D721Med (cell line): ENCODE results near the gene MYO15B.

Source experiments
- DNase-seq: peaks from one replicate; pipeline ENCODE4 v3.0.0; 2011; ENCODE audit warnings: low spot score; ENCODE audit not compliant: insufficient read length
- FAIRE-seq: peaks from 2 replicates; lab custom pipeline; 2011; peaks lifted over from hg19 to GRCh38; lab: Jason Lieb, UNC
- CTCF ChIP-seq: IDR thresholded peaks from 2 replicates; pipeline ENCODE4 v1.5.1; 2012; ENCODE audit warnings: mild to moderate bottlenecking, control low read depth; ENCODE audit not compliant: insufficient read depth; ENCODE audit errors: missing control alignments

MYO15B gene

GRCh38 chr17:75654176-75654575 lies 66.6 kb downstream of the MYO15B start:
- no peak for FAIRE-seq
- no peak for TF ChIP-seq CTCF

GRCh38 chr17:75658237-75658636 lies 70.6 kb downstream of the MYO15B start:
- DNase-seq = no peak
- no peak for FAIRE-seq
- TF ChIP-seq CTCF = no peak

More at GRCh38 chr17:75654176-75654575, 66.6 kb downstream of the MYO15B start:
- no peak for DNase-seq

GRCh38 chr17:75661531-75661930 lies 73.9 kb downstream of the MYO15B start:
- FAIRE-seq (no peak), DNase-seq (no peak)
- TF ChIP-seq CTCF = no peak

DNA sequence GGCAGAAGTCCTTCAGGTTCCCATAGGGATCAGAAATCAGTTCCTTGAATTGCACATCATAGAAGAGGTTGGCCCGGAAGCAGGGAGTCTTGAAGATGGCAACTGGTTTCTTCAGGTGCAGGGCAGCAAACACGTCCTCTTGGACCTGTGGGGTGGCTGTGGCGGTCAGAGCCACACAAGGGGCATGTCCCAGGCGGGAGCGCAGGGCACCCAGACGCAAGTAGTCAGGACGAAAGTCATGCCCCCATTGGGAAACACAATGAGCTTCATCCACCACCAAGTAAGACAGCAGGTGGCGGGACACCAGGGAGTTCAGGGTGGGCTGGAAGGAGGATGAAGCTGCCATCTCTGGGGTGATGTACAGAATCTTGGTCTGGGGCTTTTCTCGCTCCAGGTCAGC lies 74.9 kb downstream of the MYO15B start:
- DNase-seq = no peak
- no peak for TF ChIP-seq CTCF
- FAIRE-seq = no peak

GRCh38 chr17:75664099-75664549 lies 76.5 kb downstream of the MYO15B start:
- DNase-seq (no peak), FAIRE-seq (no peak)
- TF ChIP-seq CTCF = no peak

- DNase-seq (no peak), FAIRE-seq (no peak)
- TF ChIP-seq CTCF = no peak
These were observed 78.4 kb downstream of the MYO15B start for GRCh38 chr17:75665981-75666380.

DNA sequence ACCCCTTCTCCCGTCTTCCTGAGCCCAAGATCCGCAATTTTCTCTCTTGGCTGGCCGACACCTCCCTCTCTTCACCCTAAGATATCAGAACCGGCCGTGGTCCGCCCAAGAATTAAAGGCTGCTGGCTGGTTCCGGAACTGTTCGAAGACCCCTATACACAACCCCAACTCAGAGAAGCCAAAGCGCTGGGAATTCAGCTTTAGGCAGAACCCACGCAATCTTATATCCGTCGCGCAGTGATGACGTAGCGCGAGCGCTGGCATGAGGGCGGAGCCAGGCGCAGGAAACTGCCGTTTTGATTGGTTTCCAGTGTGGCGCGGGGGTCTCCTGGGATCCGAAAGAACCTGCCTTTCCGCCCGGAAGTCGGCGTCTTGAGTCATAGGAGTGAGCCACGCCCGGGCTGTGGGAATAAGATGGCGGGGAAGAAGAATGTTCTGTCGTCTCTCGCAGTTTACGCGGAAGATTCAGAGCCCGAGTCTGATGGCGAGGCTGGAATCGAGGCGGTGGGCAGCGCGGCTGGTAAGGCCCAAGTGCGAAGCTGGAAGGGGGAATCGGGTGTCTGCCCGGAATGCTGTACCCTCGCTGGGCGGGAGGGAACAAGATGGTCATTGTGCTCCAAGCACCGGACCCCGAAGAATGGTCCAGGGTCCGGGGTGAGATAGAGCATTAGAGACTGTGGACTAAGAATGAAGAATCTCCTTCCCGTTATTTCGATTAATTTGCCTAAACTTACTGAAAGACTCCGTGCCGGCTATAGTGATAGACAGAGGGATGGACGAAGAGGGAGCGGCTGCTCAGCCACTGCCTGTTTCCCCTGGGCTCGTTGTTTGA lies 79.6 kb downstream of the MYO15B start, which contains the start of the genes RECQL5 and SAP30BP:
TSS of gene RECQL5 (minus strand) at position 196 of the 832 bp plus-strand sequence. CDS start 597 bp downstream, outside the sequence.
TSS of gene SAP30BP (plus strand) at position 380 of the 832 bp plus-strand sequence. CDS start at position 415, 35 bp downstream.
- no peak for FAIRE-seq
- DNase-seq = peak; percentile 78
- TF ChIP-seq CTCF = no peak
